ENCODE measurements around the gene SPC24.

SPC24 gene

GRCh38 chr19:11176466-11177193, 21.0 kb upstream of the SPC24 start:
- H3K4me3 ChIP-seq (replicated peaks; ENCODE audit: insufficient read depth, low read length) = no peak overlapping the region
- no peak for TF ChIP-seq POLR2AphosphoS5 (IDR thresholded peaks at IDR 0.05; ENCODE audit: low read depth)
- DNase-seq (ENCODE audit: low read depth in 1 of 2, low spot score in 1 of 2) = no peak

GRCh38 chr19:11175920-11176319, 20.3 kb upstream of the SPC24 start:
- no peak overlapping the region for H3K27ac ChIP-seq (replicated peaks)
- H3K4me3 ChIP-seq (replicated peaks; ENCODE audit: insufficient read depth, low read length) = no peak overlapping the region
- TF ChIP-seq GABPA (IDR thresholded peaks at IDR 0.05; ENCODE audit: low read depth) = no peak
- no peak for TF ChIP-seq SPI1 (IDR thresholded peaks at IDR 0.05; ENCODE audit: borderline replicate concordance, low read depth)
- TF ChIP-seq REST (IDR thresholded peaks at IDR 0.05; ENCODE audit: insufficient replicate concordance, low read depth) = no peak
- TF ChIP-seq POLR2AphosphoS5 (IDR thresholded peaks at IDR 0.05; ENCODE audit: low read depth) = no peak
- TF ChIP-seq, protein P1, sequence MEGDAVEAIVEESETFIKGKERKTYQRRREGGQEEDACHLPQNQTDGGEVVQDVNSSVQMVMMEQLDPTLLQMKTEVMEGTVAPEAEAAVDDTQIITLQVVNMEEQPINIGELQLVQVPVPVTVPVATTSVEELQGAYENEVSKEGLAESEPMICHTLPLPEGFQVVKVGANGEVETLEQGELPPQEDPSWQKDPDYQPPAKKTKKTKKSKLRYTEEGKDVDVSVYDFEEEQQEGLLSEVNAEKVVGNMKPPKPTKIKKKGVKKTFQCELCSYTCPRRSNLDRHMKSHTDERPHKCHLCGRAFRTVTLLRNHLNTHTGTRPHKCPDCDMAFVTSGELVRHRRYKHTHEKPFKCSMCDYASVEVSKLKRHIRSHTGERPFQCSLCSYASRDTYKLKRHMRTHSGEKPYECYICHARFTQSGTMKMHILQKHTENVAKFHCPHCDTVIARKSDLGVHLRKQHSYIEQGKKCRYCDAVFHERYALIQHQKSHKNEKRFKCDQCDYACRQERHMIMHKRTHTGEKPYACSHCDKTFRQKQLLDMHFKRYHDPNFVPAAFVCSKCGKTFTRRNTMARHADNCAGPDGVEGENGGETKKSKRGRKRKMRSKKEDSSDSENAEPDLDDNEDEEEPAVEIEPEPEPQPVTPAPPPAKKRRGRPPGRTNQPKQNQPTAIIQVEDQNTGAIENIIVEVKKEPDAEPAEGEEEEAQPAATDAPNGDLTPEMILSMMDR (IDR thresholded peaks at IDR 0.05; ENCODE audit: insufficient read depth, low read length) = no peak
- no peaks in the 10 kb centered on the region for H3K27me3 ChIP-seq (ENCODE audit: insufficient read depth, poor library complexity, severe bottlenecking)
- no peak for DNase-seq (ENCODE audit: low read depth in 1 of 2, low spot score in 1 of 2)

More at GRCh38 chr19:11176466-11177193, 21.0 kb upstream of the SPC24 start:
- no peaks in the 10 kb centered on the region for H3K27me3 ChIP-seq (ENCODE audit: insufficient read depth, poor library complexity, severe bottlenecking)
- H3K27ac ChIP-seq (replicated peaks) = no peak overlapping the region

GRCh38 chr19:11174336-11174735, 18.8 kb upstream of the SPC24 start:
- H3K27ac ChIP-seq (replicated peaks) = no peak overlapping the region
- TF ChIP-seq GABPA (IDR thresholded peaks at IDR 0.05; ENCODE audit: low read depth) = no peak
- no peak overlapping the region for H3K4me3 ChIP-seq (replicated peaks; ENCODE audit: insufficient read depth, low read length)
- H3K27me3 ChIP-seq (ENCODE audit: insufficient read depth, poor library complexity, severe bottlenecking) = no peaks in the 10 kb centered on the region
- DNase-seq (ENCODE audit: low read depth in 1 of 2, low spot score in 1 of 2) = no peak

- TF ChIP-seq, protein P1 (IDR thresholded peaks at IDR 0.05; ENCODE audit: insufficient read depth, low read length) = no peak
- TF ChIP-seq SPI1 (IDR thresholded peaks at IDR 0.05; ENCODE audit: borderline replicate concordance, low read depth) = no peak
- no peak for TF ChIP-seq GABPA (IDR thresholded peaks at IDR 0.05; ENCODE audit: low read depth)
- TF ChIP-seq REST (IDR thresholded peaks at IDR 0.05; ENCODE audit: insufficient replicate concordance, low read depth) = no peak
- no peak for TF ChIP-seq POLR2AphosphoS5 (IDR thresholded peaks at IDR 0.05; ENCODE audit: low read depth)
- Histone ChIP-seq H3K27ac (replicated peaks) (no peak overlapping the region), H3K27me3 (ENCODE audit: insufficient read depth, poor library complexity, severe bottlenecking) (no peaks in the 10 kb centered on the region), H3K4me3 (replicated peaks; ENCODE audit: insufficient read depth, low read length) (no peak overlapping the region)
- DNase-seq (ENCODE audit: low read depth in 1 of 2, low spot score in 1 of 2) = no peak
Observed at GRCh38 chr19:11173516-11174155, 18.1 kb upstream of the SPC24 start.

Measured in HL-60 (cell line).